Sigmoid colon (tissue), 4 donors: Measurements from ENCODE around the gene PEPD.
A peak's percentile ranks its signal among the peaks of the same experiment; 100 is the strongest.

Experiments
- EP300 ChIP-seq, 4 donors: sonication (generic); formaldehyde crosslinking; IDR thresholded peaks; one replicate each; pipeline ENCODE4 v1.6.1; 2017; ENCODE audit warnings: antibody characterized with exemption in 4 of 4
- POLR2A ChIP-seq, 2 donors: fragments of 450-650 bp; IDR thresholded peaks; one replicate each; pipeline ENCODE4 v1.6.1; 2016; ENCODE audit warnings: antibody characterized with exemption in 2 of 2, mild to moderate bottlenecking in 2 of 2, moderate library complexity in 2 of 2
- POLR2AphosphoS5 ChIP-seq, 4 donors: sonication (generic); formaldehyde crosslinking; IDR thresholded peaks; one replicate each; pipeline ENCODE4 v1.6.1; 2017; ENCODE audit warnings: antibody characterized with exemption in 4 of 4
- TF ChIP-seq, protein P1 (sequence below), 4 experiments: fragments of 450-650 bp in 3 of 4; fragments of 200-600 bp in 1 of 4; IDR thresholded peaks; one replicate each; pipeline ENCODE4 v1.5.1; 2016 to 2019; ENCODE audit warnings: antibody characterized with exemption in 4 of 4, mild to moderate bottlenecking in 3 of 4, moderate library complexity in 2 of 4

DNA sequence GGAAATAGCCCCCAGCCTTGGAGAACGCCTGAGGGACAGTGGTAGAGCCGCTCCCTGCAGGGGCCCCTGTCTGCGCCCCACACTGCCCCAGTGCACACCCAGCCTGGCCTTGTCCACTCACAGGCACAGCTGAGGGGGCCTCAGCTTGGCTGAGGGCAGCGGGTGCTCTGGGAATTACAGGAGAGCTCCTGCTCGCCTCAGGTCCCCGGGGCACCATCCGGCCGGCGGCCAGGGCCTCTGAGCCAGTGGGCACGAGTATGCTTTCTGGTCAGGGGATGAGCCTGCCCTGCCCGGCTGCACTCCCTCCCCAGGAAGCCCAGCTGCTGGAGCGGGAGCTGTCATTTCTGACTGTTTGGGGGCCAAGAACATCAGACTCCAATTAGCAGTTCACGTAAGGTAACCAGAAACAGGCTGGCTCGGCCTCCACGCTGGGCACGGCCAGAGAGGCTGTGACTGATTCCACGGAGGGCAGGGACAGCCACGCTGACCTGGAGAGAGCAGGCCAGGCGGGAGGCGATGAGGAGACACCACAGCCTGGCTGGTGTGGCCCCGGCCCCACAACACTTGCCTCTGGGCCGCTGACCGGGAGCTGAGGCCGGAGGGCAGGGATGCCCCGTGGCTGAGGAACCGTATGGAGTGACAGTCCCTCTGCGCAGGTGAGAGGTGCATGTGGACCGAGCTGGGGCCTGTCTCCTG, 132.7 kb downstream of the PEPD start:
- TF ChIP-seq, protein P1, sequence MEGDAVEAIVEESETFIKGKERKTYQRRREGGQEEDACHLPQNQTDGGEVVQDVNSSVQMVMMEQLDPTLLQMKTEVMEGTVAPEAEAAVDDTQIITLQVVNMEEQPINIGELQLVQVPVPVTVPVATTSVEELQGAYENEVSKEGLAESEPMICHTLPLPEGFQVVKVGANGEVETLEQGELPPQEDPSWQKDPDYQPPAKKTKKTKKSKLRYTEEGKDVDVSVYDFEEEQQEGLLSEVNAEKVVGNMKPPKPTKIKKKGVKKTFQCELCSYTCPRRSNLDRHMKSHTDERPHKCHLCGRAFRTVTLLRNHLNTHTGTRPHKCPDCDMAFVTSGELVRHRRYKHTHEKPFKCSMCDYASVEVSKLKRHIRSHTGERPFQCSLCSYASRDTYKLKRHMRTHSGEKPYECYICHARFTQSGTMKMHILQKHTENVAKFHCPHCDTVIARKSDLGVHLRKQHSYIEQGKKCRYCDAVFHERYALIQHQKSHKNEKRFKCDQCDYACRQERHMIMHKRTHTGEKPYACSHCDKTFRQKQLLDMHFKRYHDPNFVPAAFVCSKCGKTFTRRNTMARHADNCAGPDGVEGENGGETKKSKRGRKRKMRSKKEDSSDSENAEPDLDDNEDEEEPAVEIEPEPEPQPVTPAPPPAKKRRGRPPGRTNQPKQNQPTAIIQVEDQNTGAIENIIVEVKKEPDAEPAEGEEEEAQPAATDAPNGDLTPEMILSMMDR (IDR thresholded peaks at IDR 0.05), result no peak
- TF ChIP-seq POLR2AphosphoS5 (IDR thresholded peaks at IDR 0.05), result peak in 3 of 4 donors; percentile 18 to 43 (median 36)
- TF ChIP-seq POLR2A (IDR thresholded peaks at IDR 0.05), result no peak
- TF ChIP-seq EP300 (IDR thresholded peaks at IDR 0.05), result no peak
